K562 (cell line): ENCODE data around the gene FAM50A.

Experiments
- BRF1 ChIP-seq: IDR thresholded peaks from 3 replicates; pipeline ENCODE4 v1.6.1; 2011; ENCODE audit warnings: borderline replicate concordance, mild to moderate bottlenecking; ENCODE audit not compliant: insufficient read length; ENCODE audit errors: extremely low read depth
- CHD2 ChIP-seq: IDR thresholded peaks from 2 replicates; pipeline ENCODE4 v1.6.1; 2011; ENCODE audit warnings: low read depth, low read length
- E2F1 ChIP-seq: sonication (generic); formaldehyde crosslinking; IDR thresholded peaks from 2 replicates; pipeline ENCODE4 v1.8.1; 2023; ENCODE audit warnings: mild to moderate bottlenecking, missing genetic modification reagents, moderate library complexity
- ETS1 ChIP-seq: conservative IDR thresholded peaks from 2 replicates; pipeline ENCODE4 v1.6.1; 2011; ENCODE audit warnings: low read depth, mild to moderate bottlenecking, low read length; ENCODE audit not compliant: control insufficient read depth
- FOXA1 ChIP-seq: fragments of 450-650 bp; IDR thresholded peaks from 2 replicates; pipeline ENCODE4 v1.6.1; 2016; ENCODE audit warnings: mild to moderate bottlenecking, borderline replicate concordance
- MEF2D ChIP-seq: conservative IDR thresholded peaks from 2 replicates; pipeline ENCODE4 v1.6.1; 2016; ENCODE audit warnings: low read depth, missing genetic modification characterization, missing compliant biosample characterization
- MNT ChIP-seq, 2 experiments: fragments of 450-650 bp; conservative IDR thresholded peaks; 2 replicates each; pipeline ENCODE4 v1.6.1; 2017; ENCODE audit warnings: mild to moderate bottlenecking in 2 of 2, moderate library complexity in 2 of 2
- PHF8 ChIP-seq: fragments of 200-600 bp; sonication (generic); IDR thresholded peaks from 2 replicates; pipeline ENCODE4 v1.6.1; 2012; ENCODE audit warnings: mixed run types, mild to moderate bottlenecking, inconsistent platforms, low read length, moderate library complexity, borderline replicate concordance
- TBL1XR1 ChIP-seq, 2 experiments: IDR thresholded peaks; 2 replicates each; pipeline ENCODE4 v1.6.1; 2012; ENCODE audit warnings: improper control_type of control experiment in 2 of 2, low read length in 2 of 2, mild to moderate bottlenecking in 1 of 2
- TEAD4 ChIP-seq, 2 experiments: sonication (generic) in 1 of 2; formaldehyde crosslinking in 1 of 2; IDR thresholded peaks; 2 replicates each; pipeline versions ENCODE4 v1.6.1 to v1.8.0; 2012 to 2022; ENCODE audit warnings: borderline replicate concordance in 1 of 2, inconsistent platforms in 1 of 2, low read length in 1 of 2, mild to moderate bottlenecking in 1 of 2, missing genetic modification reagents in 1 of 2
- ZNF274 ChIP-seq: IDR thresholded peaks from 2 replicates; pipeline ENCODE4 v1.6.1; 2011; ENCODE audit warnings: low read depth, mild to moderate bottlenecking, low read length, moderate library complexity, borderline replicate concordance
- ZNF780A ChIP-seq: fragments of 250-450 bp; sonication (Bioruptor Pico); IDR thresholded peaks from 2 replicates; pipeline ENCODE4 v1.5.0; 2021; ENCODE audit warnings: mild to moderate bottlenecking
- TF ChIP-seq, protein P1 (sequence below): fragments of 450-650 bp; formaldehyde crosslinking; IDR thresholded peaks from 2 replicates; pipeline ENCODE4 v1.4.0; 2022; ENCODE audit warnings: missing genetic modification characterization

- TF ChIP-seq BRF1 (no peak), CHD2 (no peak), MNT (conservative IDR thresholded peaks at IDR 0.05) (no peak), ZNF274 (no peak), MEF2D (tag) (no peak), FOXA1 (no peak), PHF8 (no peak), ZNF780A (no peak), E2F1 (no peak), TEAD4 (IDR thresholded peaks at IDR 0.05; ENCODE audit: low read length) (no peak), TEAD4 (CRISPR knock-in tag; IDR thresholded peaks at IDR 0.05; ENCODE audit: borderline replicate concordance) (no peak), ETS1 (no peak), TBL1XR1 (IDR thresholded peaks at IDR 0.05; ENCODE audit: low read length in 2 of 2) (no peak)
- TF ChIP-seq, protein P1, sequence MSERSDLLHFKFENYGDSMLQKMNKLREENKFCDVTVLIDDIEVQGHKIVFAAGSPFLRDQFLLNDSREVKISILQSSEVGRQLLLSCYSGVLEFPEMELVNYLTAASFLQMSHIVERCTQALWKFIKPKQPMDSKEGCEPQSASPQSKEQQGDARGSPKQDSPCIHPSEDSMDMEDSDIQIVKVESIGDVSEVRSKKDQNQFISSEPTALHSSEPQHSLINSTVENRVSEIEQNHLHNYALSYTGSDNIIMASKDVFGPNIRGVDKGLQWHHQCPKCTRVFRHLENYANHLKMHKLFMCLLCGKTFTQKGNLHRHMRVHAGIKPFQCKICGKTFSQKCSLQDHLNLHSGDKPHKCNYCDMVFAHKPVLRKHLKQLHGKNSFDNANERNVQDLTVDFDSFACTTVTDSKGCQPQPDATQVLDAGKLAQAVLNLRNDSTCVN (CRISPR knock-in tag) = no peak
Observed at GRCh38 chrX:154477891-154478477, 34.0 kb downstream of the FAM50A start.
